ENCODE results near the gene B3GNT2. TPM values are rescaled to one million over a fixed set of nuclear protein-coding genes. Genes with fewer than 3 reads are reported as not detected.
A peak's percentile ranks its signal among the peaks of the same experiment; 100 is the strongest.

B3GNT2 gene
- total RNA-seq, 2 experiments from 2014 or later = 28.6 to 31.7 TPM

DNA sequence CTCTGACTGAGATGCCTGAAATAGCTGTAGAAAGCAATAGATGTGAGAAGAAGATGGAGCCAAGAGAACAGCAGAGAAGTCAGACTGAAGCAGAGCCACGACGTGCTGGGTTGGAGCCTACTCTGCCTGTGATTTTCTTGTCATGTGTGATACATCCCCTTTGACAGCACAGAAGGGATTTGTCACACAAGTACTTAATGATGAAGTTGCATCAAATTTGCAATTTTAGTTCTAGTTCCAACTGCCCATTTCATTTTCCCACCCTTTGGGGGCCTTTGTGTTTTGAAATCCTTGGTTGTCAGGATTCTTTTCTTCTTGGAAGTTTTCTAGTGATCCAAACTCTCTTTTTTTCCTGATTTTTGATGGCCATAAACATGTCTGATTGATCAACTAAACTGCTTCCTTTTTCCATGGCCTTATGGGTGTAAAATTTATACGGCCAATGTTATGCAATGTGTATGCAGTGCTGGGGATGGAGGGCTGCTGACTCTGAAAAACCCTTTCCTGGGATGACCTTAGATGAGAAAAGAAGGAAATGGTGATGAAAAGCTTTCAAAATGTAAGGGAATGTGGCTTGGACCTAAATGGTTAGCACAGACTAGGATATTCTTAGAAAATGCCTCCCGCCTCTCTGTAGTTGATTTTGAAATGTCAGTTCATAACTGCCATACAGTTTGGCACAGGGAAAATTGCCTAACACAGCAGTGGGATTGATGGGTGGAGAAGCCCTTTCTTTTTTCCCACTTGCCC lies 9.6 kb upstream of the B3GNT2 start:
- Mint-ChIP-seq H3K36me3 (ENCODE audit: low read depth) (no peaks in the 10 kb centered on the region), H3K27ac (no peak overlapping the region), H3K4me3 (no peak overlapping the region), H3K9me3 (ENCODE audit: low read depth) (no peaks in the 10 kb centered on the region), H3K27me3 (no peaks in the 10 kb centered on the region), H3K4me1 (peaks cover 2% of the 10 kb centered on the region)
- intact Hi-C loops (cut with DNase I, micrococcal nuclease) = no loop called here
- ATAC-seq (no peak), DNase-seq (no peak)
- ChIA-PET CTCF (interaction anchor here (1.3 kb wide), 1 partner anchor 13 kb away, joined by 3 read pairs; no protein-coding TSS in a partner anchor), POLR2A (no interaction called here)

DNA sequence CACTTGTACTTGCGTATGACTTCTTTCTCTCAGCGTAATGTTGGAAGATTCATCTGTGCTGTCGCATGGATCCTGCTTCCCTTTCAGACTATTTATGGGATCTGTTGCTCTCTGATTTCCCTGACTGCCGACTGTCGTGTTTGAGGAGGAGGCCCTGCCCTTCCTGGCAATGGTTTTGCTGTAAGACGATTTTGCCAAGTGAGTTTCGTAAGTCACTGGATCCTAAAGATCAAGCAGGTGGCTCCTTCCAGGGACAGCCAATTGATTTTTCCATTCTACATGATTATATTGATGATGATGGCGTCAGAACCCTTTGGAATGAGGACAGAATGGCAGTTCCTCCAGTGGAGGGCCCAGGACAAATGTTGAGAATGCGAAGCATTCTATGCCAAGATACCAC lies 8.7 kb upstream of the B3GNT2 start:
- CTCF ChIA-PET = no interaction called here
- no peaks in the 10 kb centered on the region for H3K9me3 Mint-ChIP-seq (ENCODE audit: low read depth)
- intact Hi-C loops (cut with DNase I, micrococcal nuclease) = no loop called here
- H3K27ac Mint-ChIP-seq = no peak overlapping the region
- no peaks in the 10 kb centered on the region for H3K36me3 Mint-ChIP-seq (ENCODE audit: low read depth)
- DNase-seq = no peak
- no peaks in the 10 kb centered on the region for H3K27me3 Mint-ChIP-seq
- ATAC-seq = no peak
- POLR2A ChIA-PET = no interaction called here
- H3K4me3 Mint-ChIP-seq = no peak overlapping the region
- no peaks in the 10 kb centered on the region for H3K4me1 Mint-ChIP-seq

DNA sequence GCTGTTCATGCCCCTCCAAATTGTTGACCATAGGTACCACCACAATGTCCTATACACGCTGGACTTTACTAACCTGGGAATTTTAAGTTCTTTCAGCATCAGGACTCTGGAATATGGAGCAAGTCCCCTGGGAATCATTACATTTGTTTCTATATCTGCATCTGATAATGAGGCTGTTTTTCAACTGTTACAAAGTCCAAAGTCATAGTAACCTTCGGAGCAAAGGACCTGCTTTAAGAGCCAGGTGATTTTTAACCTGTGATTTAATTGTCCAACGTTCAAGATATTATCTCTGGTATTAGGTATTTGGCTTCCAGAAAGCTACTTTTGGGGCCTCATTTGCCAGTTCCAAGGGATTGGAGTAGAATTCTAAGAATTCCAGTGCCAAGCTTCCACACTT lies 7.5 kb upstream of the B3GNT2 start:
- intact Hi-C loops (cut with DNase I, micrococcal nuclease) = no loop called here

DNA sequence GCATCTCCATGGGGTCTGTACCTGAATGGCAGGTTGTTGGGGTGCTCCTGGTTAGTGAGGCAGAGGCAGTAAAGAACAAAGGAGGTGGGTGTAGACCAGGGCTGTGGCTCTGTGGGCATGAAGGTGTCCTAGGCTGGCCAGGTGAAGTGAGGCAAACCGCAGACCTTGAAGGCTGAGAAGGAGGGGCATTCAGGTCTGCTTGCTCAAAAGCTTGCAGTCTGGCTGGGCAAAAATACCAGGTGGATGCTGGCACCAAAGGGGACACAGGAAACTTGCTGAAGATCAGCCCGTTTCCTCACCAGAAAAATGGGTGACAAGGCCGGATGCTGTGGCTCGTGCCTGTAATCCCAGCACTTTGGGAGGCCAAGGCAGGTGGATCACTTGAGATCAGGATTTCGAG lies 6.7 kb upstream of the B3GNT2 start:
- intact Hi-C loops (cut with DNase I, micrococcal nuclease) = no loop called here
- CTCF ChIA-PET = interaction anchor here (0.7 kb wide), 1 partner anchor 213 kb away, joined by 3 read pairs; no protein-coding TSS in a partner anchor
- no peaks in the 10 kb centered on the region for H3K36me3 Mint-ChIP-seq (ENCODE audit: low read depth)

More for the DNA sequence above, 7.5 kb upstream of the B3GNT2 start:
- Mint-ChIP-seq H3K36me3 (ENCODE audit: low read depth) (no peaks in the 10 kb centered on the region), H3K27me3 (no peaks in the 10 kb centered on the region), H3K9me3 (ENCODE audit: low read depth) (no peaks in the 10 kb centered on the region), H3K27ac (no peak overlapping the region), H3K4me1 (no peaks in the 10 kb centered on the region), H3K4me3 (no peak overlapping the region)
- no peak for DNase-seq
- ATAC-seq = no peak
- ChIA-PET POLR2A (no interaction called here), CTCF (interaction anchor here (0.7 kb wide), 1 partner anchor 214 kb away, joined by 3 read pairs; no protein-coding TSS in a partner anchor)

DNA sequence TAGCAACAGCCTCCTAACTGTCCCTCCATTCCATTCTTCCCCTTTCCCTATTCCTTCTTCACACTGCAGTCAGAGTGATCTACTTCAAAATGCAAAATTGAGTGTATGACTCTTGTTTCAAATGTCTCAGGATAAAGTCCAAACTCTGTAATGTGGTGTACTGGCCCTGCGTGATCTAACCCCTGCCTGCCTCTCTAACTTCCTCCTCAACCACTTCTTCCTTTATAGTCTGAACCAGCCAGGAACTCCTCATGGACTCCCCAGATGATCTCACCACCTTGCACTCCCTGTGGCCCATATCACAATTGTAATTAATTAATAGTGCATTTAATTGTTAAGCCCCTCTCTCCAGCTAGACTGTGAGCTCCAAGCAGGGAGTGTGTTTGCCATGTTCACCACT lies 3.1 kb upstream of the B3GNT2 start:
- no peak for DNase-seq
- Mint-ChIP-seq H3K27me3 (no peaks in the 10 kb centered on the region), H3K9me3 (ENCODE audit: low read depth) (no peaks in the 10 kb centered on the region), H3K27ac (no peak overlapping the region), H3K4me3 (no peak overlapping the region), H3K4me1 (no peaks in the 10 kb centered on the region), H3K36me3 (ENCODE audit: low read depth) (peaks cover 3% of the 10 kb centered on the region)
- no peak for ATAC-seq
- CTCF ChIA-PET = no interaction called here
- intact Hi-C loops (cut with DNase I, micrococcal nuclease) = loop anchor here (10.0 kb wide), 3 partner anchors 278 to 1018 kb away; partner anchors contain the start of gene EHBP1 (in 1 of the 2)
- POLR2A ChIA-PET = no interaction called here

More for the DNA sequence above, 6.7 kb upstream of the B3GNT2 start:
- DNase-seq (no peak), ATAC-seq (no peak)
- Mint-ChIP-seq H3K9me3 (ENCODE audit: low read depth) (no peaks in the 10 kb centered on the region), H3K27ac (no peak overlapping the region), H3K4me3 (no peak overlapping the region), H3K27me3 (no peaks in the 10 kb centered on the region), H3K4me1 (no peaks in the 10 kb centered on the region)
- POLR2A ChIA-PET = no interaction called here

DNA sequence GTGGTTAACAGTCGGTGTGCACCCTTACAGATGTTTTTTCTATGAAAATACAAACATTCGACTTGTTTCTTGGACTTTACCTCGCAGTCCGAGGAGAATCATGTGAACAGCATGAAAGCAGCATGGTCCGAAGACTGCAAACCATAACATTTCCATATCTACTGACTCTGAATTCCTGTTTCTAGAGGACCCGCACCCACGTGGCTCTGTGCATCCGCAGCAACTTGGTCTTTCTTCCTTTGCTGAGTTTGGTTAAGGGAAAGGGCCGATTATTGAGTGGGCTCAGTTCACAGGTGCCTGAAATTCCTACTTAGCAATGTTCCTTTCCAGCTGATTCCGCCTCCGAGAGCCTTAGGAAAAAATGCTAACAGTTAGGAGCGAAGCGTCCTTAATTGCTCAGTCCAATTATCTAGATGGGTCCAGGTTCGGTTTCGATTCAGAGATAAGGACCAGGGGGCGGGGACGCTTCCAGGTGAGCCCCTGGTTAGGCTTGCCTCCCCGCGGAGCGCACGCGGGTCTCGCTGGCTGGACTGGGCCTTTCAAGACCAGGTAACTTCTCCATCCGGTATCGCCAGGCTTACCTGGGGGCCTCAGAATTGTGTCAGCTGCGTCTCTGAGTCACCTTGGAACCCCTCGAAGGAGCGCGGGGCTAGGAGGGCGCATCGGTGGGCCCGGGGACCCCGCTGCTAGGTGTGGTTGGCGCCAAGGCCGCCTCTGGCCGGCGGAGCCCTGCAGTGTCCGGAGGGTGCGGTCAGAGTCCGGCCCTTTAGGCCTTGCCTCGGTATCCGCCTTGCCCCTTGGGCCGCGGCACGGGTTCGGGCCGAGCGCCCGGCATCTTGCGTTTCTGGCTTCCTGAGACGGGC lies 1.1 kb upstream of the B3GNT2 start:
- peak overlapping the region; percentile 68 for H3K4me3 Mint-ChIP-seq
- H3K36me3 Mint-ChIP-seq (ENCODE audit: low read depth) = peaks cover 9% of the 10 kb centered on the region
- POLR2A ChIA-PET = interaction anchor here (0.6 to 0.9 kb wide), 2 partner anchors 85 to 1763 kb away, joined by 3 to 4 read pairs; no protein-coding TSS in a partner anchor
- no peaks in the 10 kb centered on the region for H3K27me3 Mint-ChIP-seq
- H3K27ac Mint-ChIP-seq = peak overlapping the region; percentile 65
- intact Hi-C loops (cut with DNase I, micrococcal nuclease) = loop anchor here (1.0 to 10.0 kb wide), 7 partner anchors 218 to 1648 kb away; partner anchors contain the start of genes EHBP1 (in 2 of the 2) and UGP2 (in 1 of the 2)
- H3K4me1 Mint-ChIP-seq = peaks cover 20% of the 10 kb centered on the region
- H3K9me3 Mint-ChIP-seq (ENCODE audit: low read depth) = no peaks in the 10 kb centered on the region
- ATAC-seq (no peak), DNase-seq (no peak)
- CTCF ChIA-PET = interaction anchor here (0.6 to 1.1 kb wide), 2 partner anchors 19 to 674 kb away, joined by 3 read pairs; no protein-coding TSS in a partner anchor

DNA sequence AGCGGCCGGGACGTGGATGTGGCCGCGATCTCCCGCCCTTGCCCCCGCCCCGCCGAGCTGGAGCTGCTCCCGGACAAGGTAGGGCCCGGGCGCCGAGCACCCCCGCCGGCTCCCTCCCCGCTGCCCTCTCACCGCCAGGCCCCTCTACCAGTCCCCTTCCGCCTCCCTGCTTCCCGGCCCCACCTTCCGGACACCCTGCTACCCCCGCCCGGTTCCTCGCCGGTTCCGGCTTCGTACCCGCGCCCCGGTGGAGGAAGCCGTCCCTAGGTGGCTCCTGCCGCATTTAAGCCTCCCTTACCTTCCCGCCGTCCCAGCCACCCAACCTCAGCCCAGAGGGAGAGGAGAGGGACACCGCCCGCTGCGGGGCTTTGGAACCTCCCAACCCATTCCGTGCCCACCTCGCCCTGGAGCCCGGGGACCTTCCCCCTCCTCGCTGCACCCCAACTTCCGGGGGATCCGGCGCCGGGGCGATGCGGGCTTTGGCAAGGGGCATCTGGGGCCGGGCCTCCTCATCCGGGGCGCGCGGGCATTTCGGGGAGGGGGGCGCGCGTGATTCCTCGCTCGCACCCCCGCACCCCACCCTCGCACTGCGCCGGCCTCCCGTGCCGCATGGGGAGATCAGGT lies 475 bp downstream of the B3GNT2 start:
- ATAC-seq = peak; percentile 28
- peaks cover 12% of the 10 kb centered on the region for H3K36me3 Mint-ChIP-seq (ENCODE audit: low read depth)
- intact Hi-C loops (cut with DNase I, micrococcal nuclease) = loop anchor here (1.0 to 10.0 kb wide), 12 partner anchors 109 to 1646 kb away; partner anchors contain the start of genes CCT4 (in 1 of the 2), COMMD1 (in 1 of the 2), EHBP1 (in 1 of the 2) and FAM161A (in 1 of the 2)
- CTCF ChIA-PET = interaction anchor here (1.0 kb wide), 1 partner anchor 215 kb away, joined by 4 read pairs; no protein-coding TSS in a partner anchor
- H3K27me3 Mint-ChIP-seq = no peaks in the 10 kb centered on the region
- H3K27ac Mint-ChIP-seq = peak overlapping the region; percentile 92
- peak; percentile 79 for DNase-seq
- H3K4me1 Mint-ChIP-seq = peaks cover 36% of the 10 kb centered on the region
- H3K4me3 Mint-ChIP-seq = peak overlapping the region; percentile 92
- H3K9me3 Mint-ChIP-seq (ENCODE audit: low read depth) = no peaks in the 10 kb centered on the region
- POLR2A ChIA-PET = interaction anchor here (0.9 kb wide), 1 partner anchor 87 kb away, joined by 3 read pairs; no protein-coding TSS in a partner anchor

DNA sequence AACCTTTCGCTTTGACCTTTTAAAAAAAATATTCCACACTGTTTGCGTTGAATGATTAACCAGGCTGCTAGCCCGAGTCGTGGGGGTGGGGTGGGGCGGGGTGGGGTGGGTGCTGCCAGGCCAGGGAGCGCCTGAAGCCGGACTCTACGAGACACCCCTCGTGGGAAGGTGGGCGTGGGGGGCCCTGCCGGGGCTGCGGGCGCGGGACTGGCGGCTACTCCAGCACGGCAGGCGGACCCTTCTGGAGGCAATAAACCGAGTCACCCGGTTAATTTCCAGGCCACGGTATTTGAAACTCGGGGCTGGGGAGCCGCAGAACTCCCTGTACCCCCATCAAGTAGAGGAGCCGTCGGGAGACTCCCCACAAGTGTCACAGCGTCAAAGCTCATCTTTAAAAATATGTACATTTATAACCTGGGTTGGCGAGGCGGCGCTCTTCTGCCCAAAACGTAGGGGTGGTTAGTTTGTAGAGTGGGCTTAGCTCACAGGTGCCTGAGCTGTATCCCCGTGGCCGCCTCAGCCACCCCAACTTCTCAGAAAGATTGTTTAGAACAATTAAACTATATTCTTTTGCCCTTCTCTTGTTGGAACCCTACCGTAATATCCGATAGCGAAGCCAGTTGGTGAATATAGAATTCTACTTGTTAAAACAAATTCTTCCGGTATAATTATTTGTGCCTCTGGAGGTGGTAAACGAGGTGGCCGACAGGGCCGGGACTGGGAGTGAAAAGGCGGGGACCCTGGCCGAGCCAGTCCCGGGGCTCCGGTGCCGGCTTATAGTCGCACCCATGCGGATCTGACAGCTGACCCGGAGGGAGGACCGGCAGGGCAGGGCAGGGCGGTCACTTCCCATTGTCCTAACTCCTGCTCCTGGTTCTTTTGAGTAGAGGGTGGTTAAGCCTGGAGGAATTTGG lies 1.4 kb downstream of the B3GNT2 start:
- ATAC-seq = peak; percentile 16
- Mint-ChIP-seq H3K36me3 (ENCODE audit: low read depth) (peaks cover 19% of the 10 kb centered on the region), H3K27ac (peak overlapping the region; percentile 97), H3K9me3 (ENCODE audit: low read depth) (no peaks in the 10 kb centered on the region), H3K27me3 (no peaks in the 10 kb centered on the region), H3K4me1 (peaks cover 44% of the 10 kb centered on the region), H3K4me3 (peak overlapping the region; percentile 92)
- CTCF ChIA-PET = interaction anchor here (1.0 kb wide), 1 partner anchor 214 kb away, joined by 4 read pairs; no protein-coding TSS in a partner anchor
- intact Hi-C loops (cut with DNase I, micrococcal nuclease) = loop anchor here (2.0 to 10.0 kb wide), 7 partner anchors 215 to 1645 kb away; partner anchors contain the start of genes EHBP1 (in 1 of the 2), REL (in 1 of the 2), UGP2 (in 1 of the 2) and XPO1 (in 1 of the 2)
- POLR2A ChIA-PET = no interaction called here
- peak; percentile 64 for DNase-seq

DNA sequence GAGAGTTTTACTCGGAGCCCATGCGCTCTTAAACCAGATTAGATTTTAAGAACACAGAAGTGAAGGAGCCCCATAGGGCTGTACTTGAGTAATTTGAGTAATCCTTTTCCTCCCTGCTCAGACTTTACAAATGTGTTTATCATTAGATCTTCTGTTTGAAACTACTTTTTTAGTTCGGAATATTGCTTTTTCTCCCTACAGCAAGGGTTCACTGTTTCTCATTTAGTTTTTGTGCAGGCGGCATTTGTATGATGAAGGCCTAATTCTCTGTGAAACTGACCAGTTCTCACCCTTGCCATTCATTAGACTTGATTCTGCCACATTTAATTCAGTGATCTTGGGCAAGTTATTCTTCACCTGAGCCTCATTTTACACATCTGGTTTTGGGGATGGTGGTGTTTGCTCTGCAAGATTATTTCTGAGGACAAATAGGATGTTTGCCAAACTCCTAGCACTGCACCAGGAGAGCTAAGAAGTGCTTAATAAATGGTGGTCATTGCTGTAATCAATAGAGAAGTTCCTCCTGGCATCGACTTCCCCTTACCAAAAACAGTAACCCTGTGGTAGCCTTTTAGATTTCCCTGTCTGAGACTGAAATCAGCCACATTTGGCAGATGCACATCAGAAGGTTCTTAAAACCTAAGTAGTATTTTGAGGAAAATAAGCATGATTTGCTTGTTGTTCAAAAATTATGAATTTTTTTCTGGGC lies 2.2 kb downstream of the B3GNT2 start:
- no peaks in the 10 kb centered on the region for H3K27me3 Mint-ChIP-seq
- no peak for ATAC-seq
- intact Hi-C loops (cut with DNase I, micrococcal nuclease) = loop anchor here (1.0 to 10.0 kb wide), 9 partner anchors 214 to 1644 kb away; partner anchors contain the start of genes EHBP1 (in 1 of the 2), REL (in 1 of the 2), UGP2 (in 1 of the 2) and XPO1 (in 1 of the 2)
- CTCF ChIA-PET = no interaction called here
- no peak for DNase-seq
- POLR2A ChIA-PET = no interaction called here
- peaks cover 52% of the 10 kb centered on the region for H3K4me1 Mint-ChIP-seq
- H3K9me3 Mint-ChIP-seq (ENCODE audit: low read depth) = no peaks in the 10 kb centered on the region
- H3K4me3 Mint-ChIP-seq = peak overlapping the region; percentile 92
- peaks cover 26% of the 10 kb centered on the region for H3K36me3 Mint-ChIP-seq (ENCODE audit: low read depth)
- peak overlapping the region; percentile 97 for H3K27ac Mint-ChIP-seq
